Activated CD4-positive, alpha-beta T cell treated with anti-CD3 and anti-CD28 coated beads, Interleukin-10, Interleukin-2, amounts not matched to agents 100 ng/mL and 50 ng/mL, durations not matched to agents 16 hours and 8 hours (primary cell): ENCODE measurements around the gene VPS37C.

Source experiments
- DNase-seq: peaks from one replicate; pipeline ENCODE4 v3.0.0-alpha.2; 2020

The VPS37C gene

GRCh38 chr11:61091373-61092279, 69.6 kb downstream of the VPS37C start:
- DNase-seq: peak; percentile 59

GRCh38 chr11:61090982-61091372, 70.2 kb downstream of the VPS37C start:
- DNase-seq: no peak

- DNase-seq: no peak
Observed at GRCh38 chr11:61090521-61090920, 70.7 kb downstream of the VPS37C start.

- no peak for DNase-seq
Observed at GRCh38 chr11:61089806-61090491, 71.3 kb downstream of the VPS37C start.

- DNase-seq: no peak
Observed at GRCh38 chr11:61087426-61088119, 73.7 kb downstream of the VPS37C start.

- peak; percentile 79 for DNase-seq
Observed at GRCh38 chr11:61083601-61084147, 77.6 kb downstream of the VPS37C start.

- DNase-seq: peak; percentile 63
Observed at GRCh38 chr11:61082931-61083531, 78.2 kb downstream of the VPS37C start.

GRCh38 chr11:61082062-61082870, 79.0 kb downstream of the VPS37C start:
- DNase-seq: peak; percentile 69

GRCh38 chr11:61080986-61081590, 80.1 kb downstream of the VPS37C start:
- DNase-seq: peak; percentile 59

GRCh38 chr11:61080526-61080925, 80.7 kb downstream of the VPS37C start:
- DNase-seq: peak; percentile 60
